Mesenteric fat pad (tissue), 1 donor: ENCODE measurements around the gene CCDC146. TPM values are rescaled to one million over a fixed set of nuclear protein-coding genes. Genes with fewer than 3 reads are reported as not detected.

Experiments
- DNase-seq: peaks from one replicate; pipeline ENCODE4 v3.0.0-alpha.2; 2020; ENCODE audit warnings: low spot score
- total RNA-seq: library from RNA; stranded (reverse); fragmentation: NEBNext Ultra II Directional; extraction: Animal tissue kit (Norgen Biotek cat#: 25700); gene quantifications from one replicate; pipeline ENCODE4 v1.2.1, GENCODE V29; 2021
- donor health status: DM: yes; HTN: yes; CAD: no.

CCDC146 gene
- total RNA-seq, 1 donor from 2014 or later, result 11.4 TPM

DNA sequence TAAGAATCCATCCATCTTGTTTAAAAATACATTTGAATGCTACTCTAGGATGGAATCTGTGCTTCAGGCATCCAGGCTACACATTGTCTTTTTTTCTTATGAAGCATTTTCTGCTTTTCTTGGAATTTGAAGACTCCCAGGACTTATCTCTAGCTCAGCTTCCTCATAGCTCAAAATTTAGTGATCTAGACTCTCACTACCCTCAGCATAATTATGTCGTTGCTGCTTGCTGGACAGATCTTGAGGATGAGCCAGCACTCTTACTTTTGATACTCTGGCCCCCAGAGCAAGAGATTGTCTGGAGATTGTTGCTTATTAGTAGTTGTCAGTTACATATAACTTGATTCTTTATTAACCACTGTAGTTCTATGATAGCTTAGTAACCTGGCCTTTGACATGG, 160.5 kb downstream of the CCDC146 start:
- DNase-seq, result no peak

DNA sequence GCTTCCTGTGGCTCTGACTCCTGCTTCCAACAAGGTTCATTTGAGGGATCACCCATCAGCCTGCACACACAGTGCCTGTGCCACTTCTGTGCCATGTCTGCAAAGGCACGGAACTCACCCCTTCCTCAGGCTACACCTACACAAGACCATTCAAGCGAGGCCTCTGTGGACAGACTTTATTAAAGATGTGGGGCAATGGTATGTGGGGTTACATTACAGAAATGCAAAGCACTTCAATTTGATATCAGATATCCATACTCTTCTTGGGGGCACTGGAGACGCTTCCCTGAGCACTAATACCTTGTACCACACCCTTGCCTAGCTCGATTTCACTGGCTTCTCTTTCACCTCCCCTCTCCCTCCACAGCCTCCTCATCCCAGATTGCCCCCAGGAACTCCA, 161.6 kb downstream of the CCDC146 start:
- no peak for DNase-seq

DNA sequence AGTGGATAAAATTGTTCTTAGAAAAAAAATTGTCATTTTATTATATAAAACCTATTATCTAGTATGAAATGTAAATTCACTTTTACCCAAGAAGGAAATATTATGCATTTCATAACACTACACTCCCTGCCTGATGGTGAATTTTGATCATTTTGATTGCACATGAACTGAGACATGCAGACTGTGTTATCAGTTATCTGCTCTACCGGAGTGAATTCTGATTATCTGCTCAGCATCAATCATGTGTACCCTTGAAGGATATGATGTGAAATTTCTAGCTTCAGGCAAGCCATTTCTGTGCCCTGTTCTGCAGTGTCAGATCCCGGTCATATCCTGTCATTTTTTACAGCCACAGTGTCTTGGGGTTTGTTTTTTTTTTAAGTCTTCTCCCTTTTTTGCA, 162.2 kb downstream of the CCDC146 start:
- no peak for DNase-seq

DNA sequence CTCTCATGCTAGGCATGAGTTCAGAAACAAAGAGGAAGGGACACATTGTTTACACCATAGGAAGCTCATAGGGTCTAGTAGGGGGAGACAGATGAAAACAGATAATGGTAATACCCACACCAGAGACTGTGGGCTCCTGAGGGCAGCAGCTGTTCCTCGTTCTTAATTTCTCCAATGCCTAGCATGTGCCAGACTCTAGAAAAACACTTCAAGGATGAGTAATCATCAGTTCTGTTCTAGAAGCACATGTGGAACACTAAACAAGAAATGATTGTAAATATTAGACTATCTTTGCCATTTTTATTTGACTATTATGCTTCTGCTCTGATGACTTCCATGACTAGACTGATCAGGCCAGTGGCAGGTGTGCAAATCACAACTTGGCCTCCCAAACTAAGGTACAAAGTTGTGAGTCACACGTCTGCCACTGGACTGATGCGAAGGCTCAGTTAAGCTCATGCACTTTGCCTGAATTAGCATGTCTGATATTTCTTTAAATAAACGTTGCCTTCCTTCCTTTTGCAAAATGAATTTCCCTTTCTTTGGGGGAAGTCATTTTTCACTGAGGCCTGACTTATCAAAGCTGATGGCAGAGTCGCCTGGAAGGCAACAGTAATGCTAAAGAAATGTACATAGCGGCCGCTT, 166.4 kb downstream of the CCDC146 start:
- DNase-seq, result no peak

DNA sequence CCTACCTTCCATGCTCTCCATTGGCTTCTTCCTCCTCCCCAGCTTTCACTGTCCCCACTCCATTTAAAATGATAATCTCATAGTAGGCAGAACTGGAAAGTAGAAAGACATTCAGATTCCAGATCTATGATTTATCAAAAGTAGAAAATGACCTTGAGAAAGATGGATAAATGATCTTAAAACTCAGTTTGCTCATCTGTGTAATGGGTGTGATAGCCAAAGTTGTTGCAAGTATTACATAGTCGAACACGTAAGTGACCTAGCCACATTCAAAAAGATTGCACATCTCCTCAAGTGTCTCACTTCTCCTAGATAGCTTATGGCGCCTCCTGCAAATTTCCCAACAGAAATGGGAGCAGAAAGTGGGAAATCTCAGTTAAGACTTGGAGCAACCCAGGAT, 167.0 kb downstream of the CCDC146 start:
- no peak for DNase-seq

DNA sequence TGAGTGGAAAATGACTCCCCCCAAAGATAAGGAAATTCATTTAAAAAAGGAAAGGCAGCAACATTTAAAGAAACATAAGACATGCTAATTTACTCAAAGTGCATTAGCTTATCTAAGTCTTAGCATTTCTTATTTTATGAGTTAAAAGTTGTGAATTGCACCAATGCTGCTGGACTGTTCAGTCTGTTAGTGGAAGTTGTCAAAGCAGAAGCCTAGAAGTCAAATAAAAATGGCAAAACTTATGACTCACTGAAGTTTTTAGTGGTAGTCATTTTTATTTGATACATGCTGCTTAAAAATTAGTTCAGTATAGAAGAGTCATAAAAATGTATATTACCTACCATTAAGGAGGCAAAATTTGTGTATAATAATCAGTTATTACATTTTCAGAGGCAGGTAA, 168.0 kb downstream of the CCDC146 start:
- no peak for DNase-seq

DNA sequence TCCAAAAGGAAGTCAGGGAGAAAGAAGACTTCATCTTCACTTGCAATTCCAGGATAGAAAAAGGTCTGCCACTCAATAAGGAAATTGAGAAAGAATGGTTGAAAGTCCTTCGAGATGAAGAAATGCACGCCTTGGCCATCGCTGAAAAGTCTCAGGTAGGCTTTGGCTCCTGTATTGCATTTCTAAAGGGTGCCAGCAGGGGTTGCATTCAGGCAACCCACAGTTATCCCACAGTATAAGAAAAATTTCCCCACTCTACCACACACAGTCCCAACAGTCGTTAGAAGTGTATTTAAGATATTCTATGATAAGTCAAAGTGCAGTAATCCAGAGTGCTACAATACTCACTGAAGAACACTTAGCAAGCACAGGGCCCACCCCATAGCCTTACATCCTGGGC, 170.6 kb downstream of the CCDC146 start:
- DNase-seq, result no peak

DNA sequence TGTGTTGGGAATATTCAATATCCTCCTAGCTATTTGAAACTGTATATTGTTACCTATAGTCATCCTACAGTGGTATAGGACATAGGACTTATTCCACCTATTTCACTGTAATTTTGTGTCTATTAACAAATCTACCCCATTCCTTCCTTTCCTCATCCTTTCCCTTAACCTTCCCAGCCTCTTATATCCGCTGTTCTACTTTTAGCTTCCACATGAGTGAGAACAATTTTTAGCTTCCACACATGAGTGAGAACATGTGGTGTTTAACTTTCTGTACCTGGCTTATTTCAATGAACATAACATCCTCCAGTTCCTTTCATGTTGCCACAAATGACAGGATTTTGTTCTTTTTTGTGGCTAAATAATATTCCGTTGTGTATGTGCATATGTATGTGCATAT, 173.1 kb downstream of the CCDC146 start:
- DNase-seq, result no peak

DNA sequence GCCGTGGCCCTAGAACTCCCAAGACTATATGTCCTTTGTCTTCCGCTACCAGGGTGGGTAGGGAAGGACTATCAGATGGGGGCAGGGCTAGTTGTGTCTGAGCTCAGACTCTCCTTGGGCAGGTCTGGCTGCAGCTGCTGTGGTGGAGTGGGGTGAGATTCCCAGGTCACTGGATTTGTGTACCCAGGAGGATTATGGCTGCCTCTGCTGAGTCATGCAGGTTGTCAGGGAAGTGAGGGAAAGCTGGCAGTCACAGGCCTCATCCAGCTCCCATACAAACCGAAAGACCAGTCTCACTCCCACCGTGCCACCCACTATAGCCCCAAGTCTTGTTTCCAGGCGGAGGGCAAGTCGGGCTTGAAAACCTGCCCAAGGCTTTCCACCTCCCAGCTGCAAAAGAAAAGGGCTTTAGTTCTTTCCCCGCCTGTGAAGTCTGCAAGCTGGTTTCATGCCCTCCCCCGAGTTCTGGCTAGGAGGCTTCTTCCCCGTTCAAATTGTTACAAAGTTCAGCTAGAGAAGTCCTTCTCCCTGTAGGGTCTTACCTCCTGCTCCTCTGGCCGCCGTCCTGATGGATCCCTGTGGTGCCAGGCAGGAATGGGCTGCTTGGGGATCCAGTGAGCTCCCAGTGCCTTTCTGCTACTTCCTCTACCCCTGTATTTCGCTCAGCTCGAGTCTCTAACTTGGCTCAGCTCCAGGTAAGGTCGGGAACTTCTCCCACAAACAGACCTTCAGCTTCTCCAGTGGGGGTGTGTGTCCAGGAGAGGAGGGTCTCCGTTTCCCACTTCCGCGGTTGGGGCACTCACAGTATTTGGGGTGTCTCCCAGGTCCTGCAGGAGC, 184.0 kb downstream of the CCDC146 start:
- DNase-seq, result no peak

DNA sequence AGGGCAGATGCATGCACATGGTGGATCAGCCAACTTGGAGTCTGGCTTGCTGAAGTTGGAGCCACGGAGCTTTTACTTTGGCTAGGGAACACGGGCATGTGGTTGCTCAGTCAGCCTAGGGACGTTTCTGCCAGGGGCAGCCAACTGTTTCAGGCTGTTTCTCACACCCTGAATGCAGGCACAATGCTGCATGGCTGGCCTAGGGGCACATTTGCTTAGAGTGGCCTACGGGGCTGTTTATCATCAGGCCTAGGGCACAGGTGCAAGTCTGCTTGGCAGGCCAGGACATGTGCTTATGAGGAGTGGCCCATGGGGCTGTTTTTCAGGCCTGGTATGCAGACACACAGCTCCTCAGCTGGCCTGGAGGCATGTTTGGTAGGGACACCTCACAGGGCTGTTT, 186.4 kb downstream of the CCDC146 start:
- DNase-seq, result no peak

DNA sequence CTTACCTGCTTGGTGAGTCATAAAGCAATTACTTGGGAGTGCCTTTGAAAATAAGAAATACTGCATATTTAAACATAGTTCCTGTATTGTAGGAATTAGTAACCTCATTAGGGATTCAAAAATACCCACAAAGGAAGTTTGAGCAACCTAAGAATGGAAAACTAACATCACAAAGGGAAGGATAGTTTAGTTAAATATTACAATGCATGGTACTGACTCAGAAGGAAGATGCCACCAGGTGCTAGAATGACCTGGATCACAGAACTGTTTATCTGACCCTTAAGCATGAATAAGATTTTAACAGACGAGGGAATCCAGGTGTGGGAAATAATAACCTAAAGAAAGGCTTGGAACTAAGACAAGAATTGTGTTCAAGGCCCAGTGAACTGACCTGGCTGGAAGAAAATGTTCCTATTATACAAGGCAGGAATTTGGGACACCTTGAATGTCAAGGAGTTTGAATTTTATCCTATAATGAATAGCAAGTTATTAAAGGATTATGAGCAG, 187.4 kb downstream of the CCDC146 start:
- no peak for DNase-seq

DNA sequence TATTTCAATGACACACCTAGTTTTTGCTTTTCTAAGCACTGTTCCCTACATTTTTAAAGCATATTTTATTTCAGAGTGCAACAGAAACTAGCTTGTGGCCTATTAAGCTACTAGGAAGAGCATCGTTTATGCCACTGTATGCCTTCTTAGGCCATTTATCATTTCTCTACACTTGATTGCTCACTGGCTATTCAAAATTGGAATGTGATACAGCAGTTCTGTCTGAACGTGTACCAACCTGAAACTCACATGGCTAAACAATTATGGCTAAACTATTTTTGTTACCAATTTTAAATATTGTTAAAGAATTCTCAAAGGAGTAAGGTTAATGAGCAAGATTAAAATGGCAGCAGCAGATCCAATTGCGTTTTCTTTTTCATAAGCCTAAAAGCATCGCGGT, 188.6 kb downstream of the CCDC146 start:
- DNase-seq, result no peak

DNA sequence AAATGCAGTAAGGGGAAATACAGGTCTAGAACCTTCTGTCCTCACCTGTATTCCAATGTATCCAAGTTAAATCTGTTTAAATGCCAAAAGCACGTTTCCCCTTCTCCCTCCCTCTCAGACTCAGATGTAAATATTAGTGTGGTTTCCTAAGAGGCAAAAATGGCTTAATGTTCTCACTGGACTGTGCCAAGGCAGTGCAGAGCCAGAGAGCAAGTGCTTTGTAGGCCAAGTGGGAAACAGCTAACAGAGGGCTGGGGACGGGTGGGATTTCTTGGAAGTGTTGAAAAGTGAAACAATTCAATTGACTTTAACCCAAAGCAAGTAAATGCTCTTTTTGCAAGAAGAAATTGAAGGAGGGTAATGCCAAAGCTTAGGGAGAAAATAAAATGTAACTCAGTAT, 190.7 kb downstream of the CCDC146 start:
- no peak for DNase-seq

DNA sequence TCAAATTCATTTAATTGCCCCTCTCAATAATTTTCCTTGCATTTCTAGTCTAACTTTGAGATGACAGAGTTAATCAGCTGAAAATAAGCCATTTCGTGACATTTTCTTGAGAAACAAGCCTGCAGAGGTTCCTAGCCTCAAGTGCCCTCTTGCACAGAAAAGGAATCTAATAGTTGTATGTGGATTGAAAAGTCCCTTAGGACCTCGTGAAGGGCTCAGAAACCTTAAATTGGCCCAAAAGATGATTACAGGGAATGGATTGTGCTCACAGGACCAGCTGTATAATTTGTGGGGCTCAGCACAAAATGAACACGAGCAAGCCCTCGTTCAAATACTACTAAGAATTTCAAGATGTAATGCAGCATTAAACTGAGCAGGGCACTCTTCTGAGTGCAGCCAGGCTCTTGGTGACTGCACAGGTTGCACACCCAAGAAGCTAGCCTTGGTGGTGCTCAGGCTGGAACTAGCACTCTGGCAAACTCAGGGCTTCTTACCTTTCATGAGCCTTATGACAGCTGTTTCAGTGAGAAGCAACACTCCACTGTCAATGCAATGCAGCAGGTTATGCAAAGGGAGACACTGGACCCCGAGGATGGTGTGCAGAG, 191.6 kb downstream of the CCDC146 start:
- DNase-seq, result no peak

DNA sequence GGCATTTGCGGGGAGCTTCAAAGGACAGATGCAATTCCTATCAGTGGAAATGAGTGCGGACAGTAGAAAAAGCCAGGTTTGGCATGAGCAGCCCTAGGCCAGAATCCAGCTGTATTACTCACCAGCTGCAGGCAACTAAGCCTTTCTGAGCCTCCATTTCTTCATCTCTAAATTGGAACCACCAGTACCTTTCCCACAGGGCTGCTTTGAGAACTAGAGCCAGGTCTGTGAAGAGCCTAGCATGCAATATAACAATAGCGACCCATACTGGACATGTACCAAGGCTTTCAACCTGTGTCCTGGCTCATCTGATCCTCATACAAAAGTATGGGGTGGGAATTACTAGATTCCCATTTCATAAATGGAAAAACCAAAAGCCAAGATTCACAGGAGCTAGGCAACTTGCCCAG, 192.8 kb downstream of the CCDC146 start:
- no peak for DNase-seq

DNA sequence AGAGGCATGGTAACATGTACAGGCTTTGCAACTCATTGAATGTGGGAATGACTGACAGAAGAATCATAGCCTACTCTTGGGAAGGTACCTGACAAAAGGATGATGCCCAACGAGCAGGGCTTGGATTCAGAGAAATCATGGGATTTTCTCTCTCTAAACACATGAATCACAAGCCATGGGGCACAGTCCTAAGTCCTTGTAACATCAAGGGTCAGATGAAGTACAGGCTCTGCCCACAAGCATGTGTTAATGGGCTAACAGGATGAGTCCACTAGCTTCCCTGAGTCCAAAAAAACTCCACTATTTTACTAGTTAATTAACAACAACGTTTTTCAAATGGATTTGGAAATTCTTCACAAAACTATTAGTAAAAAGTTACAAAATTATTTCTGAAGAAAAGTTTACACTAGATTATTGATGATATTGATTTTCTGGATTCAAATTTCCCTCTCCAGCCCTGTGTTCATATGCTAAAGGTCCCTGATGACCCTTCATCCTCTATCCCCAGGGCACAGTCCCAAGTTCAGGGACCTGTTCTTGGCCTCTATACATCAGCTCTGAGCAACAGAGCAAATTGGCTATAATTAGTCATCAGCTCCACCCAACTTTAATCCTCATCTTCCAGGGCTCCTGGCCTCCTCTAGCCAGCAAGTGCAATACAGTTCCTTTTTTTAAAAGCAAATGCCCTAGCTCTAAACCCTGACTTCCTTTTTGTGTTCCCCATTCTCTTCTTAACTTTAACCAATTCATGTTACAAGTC, 194.0 kb downstream of the CCDC146 start:
- no peak for DNase-seq

DNA sequence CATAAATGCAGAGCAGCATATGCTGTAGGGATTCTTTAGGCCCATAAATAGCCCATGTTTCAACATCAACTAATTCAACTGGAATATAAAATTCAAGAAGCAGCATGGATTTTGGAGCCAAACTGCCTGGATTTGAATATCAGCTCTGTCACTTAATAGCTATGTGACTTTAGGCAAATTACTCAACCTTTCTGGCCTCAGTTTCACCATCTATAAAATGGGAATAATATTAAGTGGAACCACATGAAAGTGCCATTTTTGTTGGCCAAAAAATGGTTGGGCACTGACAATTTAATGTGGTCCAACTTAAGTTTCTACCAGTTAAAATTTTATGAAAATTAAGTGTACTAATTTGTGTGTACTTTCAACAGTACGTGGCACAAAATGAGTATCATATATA, 195.6 kb downstream of the CCDC146 start:
- DNase-seq, result no peak

DNA sequence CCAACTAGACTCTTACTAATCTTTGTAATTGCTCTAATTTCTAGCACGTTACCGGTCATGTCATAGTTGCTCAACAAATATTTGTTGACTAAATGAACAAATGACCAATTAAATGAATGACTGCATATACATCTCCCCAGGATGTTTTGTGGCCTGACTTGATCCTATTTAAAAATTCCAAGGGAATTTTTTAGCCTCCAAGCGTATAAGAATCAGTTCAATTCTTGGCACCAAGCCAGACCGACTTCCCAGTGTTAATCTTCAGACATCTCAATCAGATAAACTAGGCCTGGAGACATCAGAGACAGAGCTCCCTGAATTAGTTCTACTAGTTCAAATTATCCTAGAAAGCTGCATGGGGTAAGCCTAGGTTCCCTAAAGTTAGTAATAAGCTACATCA, 197.7 kb downstream of the CCDC146 start:
- DNase-seq, result no peak

DNA sequence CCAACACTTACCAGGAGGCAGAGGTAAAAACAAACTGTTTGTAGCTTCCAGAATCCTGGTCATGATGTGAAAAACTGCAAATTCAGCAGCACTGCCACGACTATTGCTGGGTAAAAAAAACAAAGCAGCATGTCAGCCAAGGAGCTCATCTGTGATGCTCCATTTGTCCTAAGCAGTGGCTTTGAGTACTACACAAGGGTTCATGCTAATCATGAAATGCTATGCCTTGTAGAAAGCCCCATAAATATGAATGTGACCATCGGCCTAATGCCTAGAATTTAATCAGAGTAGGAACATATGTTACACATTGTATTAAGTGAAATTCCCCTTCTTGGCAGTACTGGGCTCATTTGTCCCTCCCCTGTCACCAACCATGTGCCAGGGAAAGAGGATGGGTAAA, 198.3 kb downstream of the CCDC146 start:
- DNase-seq, result no peak

DNA sequence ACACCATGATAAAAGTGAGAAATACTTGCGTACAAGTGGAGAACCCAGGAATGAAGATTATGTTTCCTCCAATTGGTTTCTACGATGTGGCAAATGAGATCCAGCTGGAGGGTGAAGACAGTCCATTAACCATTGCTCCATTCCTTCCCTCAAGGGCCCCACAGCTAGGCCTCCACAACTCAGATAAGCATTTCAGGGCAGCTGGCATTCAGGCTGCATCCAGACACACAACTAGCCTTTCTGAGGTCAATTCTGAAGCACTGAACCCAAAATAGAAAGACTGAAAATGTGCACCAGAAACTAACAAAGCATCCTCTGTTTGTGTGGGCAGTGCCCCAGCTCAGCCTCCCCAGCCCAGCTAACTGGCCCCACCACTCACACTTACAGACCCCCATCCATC, 198.9 kb downstream of the CCDC146 start:
- no peak for DNase-seq

DNA sequence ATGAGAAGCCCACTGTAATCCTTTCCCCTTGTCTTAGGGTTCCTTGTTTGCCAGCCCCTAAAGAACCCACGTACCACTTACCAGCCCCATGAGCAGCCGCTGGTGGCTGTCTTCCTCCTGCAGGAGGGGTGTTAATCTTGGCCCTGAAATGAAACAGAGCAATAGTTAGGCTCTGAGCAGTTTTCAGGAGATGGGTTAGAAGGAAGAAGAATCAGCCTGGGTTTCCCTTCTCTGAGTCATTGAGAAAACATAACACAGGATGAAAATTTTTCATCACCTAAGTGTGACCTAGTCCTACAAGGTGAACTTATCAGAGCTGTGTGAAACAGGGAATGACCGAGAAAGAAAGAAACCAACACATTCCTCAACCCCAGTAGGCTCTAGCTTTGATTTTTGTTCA, 203.7 kb downstream of the CCDC146 start:
- DNase-seq, result no peak
